GM19193 (cell line): ENCODE measurements around the gene AQP11.

Experiments
- POLR2A ChIP-seq: IDR thresholded peaks from 4 replicates; pipeline ENCODE4 v1.6.1; 2011; ENCODE audit not compliant: insufficient read depth, insufficient read length; ENCODE audit errors: extremely low read depth

The AQP11 gene

DNA sequence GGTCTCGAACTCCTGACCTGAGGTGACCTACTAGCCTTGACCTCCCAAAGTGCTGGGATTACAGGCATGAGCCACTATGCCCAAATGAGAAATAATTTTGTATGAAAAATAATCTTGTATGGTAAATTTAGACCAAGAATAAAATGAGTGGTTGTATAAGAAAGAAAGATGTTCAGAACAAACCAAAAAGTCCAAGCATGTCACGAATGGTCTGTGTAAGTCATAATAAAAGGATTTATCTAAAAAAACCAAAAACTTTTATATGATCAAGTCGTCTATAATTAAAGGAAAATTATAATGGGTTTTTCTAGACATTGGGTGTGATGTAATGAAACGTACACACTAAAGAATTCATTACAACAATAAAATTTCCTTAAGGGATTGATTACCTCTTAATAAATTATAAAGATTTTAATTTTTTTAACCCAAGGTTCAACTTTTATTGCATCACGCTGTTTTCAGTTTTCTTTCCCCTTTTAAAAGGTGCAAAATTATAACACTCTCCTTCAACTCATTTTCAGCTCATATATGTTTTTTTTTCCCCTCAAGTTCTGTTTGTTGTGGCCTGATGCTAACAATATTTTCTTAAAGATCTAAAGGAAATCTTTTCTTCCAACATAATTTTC lies 8.9 kb upstream of the AQP11 start:
- no peak for TF ChIP-seq POLR2A

GRCh38 chr11:77589181-77589520 lies 602 bp upstream of the AQP11 start:
- no peak for TF ChIP-seq POLR2A

DNA sequence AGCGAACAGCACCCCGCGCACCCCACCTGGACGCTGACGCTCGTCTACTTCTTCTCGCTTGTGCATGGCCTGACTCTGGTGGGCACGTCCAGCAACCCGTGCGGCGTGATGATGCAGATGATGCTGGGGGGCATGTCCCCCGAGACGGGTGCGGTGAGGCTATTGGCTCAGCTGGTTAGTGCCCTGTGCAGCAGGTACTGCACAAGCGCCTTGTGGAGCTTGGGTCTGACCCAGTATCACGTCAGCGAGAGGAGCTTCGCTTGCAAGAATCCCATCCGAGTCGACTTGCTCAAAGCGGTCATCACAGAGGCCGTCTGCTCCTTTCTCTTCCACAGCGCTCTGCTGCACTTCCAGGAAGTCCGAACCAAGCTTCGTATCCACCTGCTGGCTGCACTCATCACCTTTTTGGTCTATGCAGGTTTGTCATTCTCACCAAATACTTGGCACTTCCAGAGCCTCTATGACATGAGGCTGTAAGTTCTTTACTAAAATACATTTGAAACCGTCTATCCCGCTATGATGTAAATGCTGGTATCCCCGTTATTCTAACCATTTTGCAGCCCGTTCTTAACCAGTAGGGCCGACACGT lies 535 bp downstream of the AQP11 start:
- TF ChIP-seq POLR2A, result no peak

DNA sequence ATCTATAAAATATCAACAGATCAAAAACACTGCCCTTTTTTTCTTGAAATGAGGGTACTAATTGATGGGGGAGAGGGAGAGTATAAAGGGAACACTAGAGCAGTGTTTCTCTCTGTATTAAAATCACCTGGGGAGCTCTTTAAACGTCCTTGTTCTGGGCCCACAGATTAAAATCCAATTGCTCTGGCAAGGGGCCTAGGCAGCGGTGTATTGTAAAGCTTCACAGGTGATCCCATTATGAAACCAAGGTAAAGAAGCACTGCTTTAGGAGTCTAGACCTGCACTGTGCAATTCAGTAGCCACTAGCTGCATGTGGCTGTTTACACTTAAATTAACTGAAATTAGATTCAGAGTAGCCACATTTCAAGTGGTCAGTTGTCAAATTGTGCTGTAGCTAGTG lies 3.0 kb downstream of the AQP11 start:
- no peak for TF ChIP-seq POLR2A

DNA sequence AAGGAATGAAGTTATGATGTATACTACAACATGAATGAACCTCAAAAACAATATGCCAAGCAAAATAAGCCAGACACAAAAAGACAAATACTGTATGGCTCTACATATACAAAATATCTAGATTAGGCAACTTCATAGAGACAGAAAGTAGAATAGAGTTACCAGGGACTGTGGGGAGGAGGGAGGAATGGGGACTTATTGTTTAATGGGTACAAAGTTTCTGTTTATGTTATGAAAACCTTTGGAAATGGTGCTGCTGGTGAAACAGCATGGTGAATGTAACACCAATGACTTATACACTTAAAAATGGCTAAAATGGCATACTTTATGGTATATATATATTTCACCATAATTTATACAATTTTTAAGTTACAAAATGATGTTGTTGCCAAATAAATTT lies 4.1 kb downstream of the AQP11 start:
- TF ChIP-seq POLR2A, result no peak

DNA sequence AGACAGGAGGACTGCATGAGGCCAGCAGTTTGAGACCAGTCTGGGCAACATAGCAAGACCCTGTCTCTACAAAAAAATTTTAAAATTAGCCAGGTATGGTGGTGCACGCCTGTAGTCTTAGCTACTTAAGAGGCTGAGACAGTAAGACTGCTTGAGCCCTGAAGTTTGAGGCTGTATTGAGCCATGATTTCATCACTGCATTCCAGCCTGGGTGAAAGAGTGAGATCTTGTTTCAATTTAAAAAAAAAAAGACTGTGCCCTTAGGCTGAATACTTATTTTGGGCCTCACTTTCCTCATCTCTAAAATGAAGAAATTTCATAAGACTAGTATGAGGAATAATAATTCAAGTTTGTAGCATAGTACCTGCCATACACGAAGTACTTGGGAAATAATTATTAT lies 6.9 kb downstream of the AQP11 start:
- TF ChIP-seq POLR2A, result no peak

DNA sequence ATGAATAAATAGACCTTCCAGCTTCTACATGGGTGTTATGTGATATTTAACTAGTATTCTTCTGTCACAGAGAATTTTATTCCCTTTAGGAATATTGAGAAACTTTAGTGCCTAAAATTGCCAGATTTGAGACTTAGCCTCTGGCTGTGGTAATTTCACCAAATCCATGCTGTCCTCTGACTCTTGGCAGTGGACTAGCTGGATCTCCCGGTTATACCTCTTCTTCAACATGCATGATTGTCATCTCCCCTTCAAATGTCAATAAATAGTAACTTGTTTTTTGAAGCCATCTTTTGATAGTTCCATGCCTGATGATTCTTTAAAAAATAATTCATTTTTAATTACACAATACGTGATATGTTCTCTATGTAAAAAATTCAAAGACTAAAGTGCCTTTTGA lies 8.4 kb downstream of the AQP11 start:
- no peak for TF ChIP-seq POLR2A

DNA sequence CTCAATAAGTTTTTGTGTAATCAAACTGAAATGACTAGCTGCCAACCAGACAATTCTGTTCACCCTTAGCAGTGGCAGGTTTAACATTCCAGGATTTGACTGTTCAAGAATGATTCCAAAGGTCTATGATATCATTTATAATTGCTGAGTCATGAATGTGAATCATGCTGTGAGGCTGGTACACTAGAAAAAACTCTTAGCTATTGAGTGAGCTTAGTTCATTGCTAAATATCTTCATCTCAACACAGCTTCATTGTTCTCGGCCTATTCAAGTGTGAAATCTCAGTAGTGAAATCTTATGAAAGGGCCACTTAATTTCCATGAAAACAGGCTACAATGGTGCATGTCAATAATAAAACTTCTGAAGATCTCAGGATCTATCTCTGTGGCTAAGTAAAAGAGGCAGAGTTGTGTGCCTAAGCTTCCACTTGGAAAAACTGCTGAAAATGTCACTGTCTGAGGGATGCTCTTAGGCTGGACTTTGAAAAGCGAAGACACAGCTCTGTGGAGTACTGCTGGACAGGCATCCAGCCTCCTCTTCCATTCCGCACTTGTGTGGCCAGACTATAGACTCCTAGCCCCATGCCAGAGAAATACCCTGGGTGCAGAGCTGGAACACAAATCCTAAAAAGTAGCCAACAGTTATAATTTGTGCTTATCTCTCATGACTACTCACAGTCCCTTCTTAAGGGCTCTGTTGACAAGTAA lies 12.8 kb downstream of the AQP11 start:
- no peak for TF ChIP-seq POLR2A

GRCh38 chr11:77604281-77604680 lies 14.5 kb downstream of the AQP11 start:
- no peak for TF ChIP-seq POLR2A

DNA sequence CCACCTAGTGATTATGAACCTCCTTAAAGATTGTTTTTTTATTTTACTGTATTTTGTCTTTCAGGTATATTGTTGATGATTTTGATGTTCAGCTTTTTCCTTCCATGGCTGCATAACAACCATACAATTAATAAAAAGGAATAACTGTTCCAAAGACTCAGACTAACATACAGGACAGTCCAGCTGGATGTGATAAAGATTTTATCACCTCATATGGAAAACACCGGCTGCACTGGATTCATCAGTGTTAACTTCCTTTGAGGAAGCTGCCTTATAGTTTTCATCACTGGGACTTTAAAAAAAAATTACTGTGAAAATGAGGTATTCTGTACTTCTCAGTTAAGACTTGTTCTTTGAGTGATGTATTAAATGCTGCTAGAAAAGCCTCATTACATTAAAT lies 19.5 kb downstream of the AQP11 start:
- TF ChIP-seq POLR2A, result no peak

- TF ChIP-seq POLR2A, result no peak
Measured at GRCh38 chr11:77611921-77612320, 22.2 kb downstream of the AQP11 start.

DNA sequence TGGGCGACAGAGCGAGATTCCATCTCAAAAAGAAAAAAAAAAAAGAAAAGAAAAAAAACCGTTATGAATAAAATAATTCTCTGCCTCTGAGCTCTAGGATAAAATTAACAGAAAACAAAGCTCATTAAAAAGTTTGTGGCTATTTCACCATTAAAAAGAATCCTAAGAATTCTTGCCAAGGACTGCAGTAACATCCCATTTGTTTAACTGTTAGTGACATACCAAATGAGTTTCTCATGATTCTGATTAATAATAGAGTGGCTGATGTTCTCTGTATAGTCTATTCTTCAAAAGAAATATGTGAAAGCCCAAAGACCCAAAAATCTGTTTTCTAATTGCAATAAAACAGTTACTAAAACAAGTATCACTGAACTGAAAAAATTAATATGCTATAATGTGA lies 28.1 kb downstream of the AQP11 start:
- TF ChIP-seq POLR2A, result no peak

- TF ChIP-seq POLR2A, result no peak
Measured at GRCh38 chr11:77619576-77620198, 29.9 kb downstream of the AQP11 start.

DNA sequence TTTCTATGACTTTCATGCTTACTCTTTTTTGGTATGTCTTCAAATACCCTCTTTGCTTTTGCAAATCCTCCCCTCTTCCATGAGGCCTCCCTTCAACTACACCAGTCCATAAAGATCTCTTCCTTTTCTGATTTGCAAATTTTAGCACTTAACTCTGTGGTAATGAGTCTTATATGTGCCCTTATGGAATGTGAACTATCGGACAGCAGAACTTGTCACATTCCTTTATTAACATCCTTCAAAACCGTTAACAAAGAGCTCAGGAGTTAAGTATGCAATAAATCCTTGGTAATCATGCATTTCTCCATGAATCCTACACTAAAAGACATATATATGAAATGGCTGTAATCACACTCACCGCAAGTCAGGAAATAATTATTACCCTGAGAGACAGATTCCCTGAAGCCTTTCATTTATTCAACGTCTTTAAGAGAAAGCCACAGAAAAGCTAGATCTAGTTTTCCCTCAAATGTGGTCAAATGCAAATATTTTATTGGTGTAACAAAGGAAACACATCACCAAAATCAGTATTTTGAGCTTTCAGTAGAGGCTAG lies 40.5 kb downstream of the AQP11 start:
- TF ChIP-seq POLR2A, result no peak

- no peak for TF ChIP-seq POLR2A
Measured at GRCh38 chr11:77636731-77637344, 47.1 kb downstream of the AQP11 start.
